ENCODE results near the gene LYZL4.

The LYZL4 gene

DNA sequence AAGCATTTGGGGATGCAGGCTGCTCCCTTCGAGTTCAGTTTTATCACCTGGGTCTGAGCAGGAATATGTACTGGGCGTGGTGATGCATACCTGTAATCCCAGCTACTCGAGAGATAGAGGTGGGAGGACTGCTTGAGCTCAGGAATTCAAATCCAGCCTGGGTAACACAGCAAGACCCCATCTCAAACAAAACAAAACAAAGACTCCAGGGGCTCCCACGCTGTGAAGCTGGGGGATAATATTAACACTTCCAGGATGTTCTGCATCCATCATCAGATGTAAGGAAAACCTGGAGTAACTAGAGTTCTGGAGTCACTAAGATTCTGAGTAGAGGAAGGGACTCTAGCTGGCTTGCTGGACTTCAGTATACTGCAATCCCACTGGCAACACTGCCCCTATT, 40.6 kb downstream of the LYZL4 start:
- DNase-seq = no peak

DNA sequence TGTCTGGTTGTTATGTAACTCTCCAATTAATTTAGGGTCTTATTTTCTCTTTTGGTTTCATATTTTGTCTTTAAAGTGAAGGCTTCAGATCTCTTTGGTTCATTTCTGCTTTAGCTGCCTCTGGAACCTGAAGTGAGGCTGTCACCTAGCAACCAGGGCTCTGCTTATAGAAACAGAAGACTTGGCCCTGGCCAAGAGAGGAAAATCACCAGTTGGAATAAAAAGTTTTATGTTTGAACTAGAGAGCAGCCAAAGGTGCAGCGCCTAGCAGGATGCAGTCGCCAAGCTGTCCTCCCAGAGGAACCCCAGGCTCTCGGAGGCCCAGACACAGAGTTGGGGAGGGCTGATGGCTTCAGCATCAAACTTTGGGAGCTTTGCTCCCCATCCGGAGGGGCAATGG, 41.1 kb downstream of the LYZL4 start:
- no peak for DNase-seq

DNA sequence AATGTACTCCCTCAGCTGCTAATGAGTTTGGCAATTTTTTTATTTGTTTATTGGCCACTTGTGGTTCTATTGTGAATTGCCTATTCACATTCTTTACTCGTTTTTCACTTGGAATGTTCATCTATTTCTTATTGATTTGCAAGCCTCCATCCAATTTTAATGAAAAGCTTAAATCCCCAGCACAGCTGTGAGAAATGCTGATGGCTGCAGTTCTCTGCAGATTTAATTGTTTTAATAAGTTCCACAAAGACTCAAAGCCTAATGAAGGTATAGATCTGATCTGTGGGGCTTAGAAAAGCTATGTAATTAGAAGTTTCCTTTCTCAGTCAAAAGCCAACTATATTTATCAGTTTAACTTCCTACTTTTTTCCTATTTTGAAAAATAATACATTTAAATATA, 41.5 kb downstream of the LYZL4 start:
- no peak for DNase-seq

DNA sequence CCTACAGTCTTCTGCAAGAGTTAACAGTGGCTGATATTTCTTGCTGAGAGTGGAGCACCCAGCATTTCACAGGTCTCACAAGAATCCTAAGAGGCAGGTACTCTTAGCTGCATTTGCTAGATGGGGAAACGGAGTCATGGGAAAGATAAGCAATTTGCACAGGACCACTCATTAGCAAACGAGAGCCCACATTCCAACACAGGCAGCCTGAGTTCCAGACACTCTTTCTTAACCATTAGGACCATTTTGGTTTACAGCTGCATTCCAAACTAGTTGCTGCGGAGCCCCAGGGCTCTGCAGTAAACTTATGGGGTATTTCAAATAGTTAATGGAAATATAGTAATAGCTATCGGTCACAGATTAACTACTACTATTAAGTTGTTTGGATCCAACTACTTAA, 42.5 kb downstream of the LYZL4 start:
- DNase-seq = no peak

DNA sequence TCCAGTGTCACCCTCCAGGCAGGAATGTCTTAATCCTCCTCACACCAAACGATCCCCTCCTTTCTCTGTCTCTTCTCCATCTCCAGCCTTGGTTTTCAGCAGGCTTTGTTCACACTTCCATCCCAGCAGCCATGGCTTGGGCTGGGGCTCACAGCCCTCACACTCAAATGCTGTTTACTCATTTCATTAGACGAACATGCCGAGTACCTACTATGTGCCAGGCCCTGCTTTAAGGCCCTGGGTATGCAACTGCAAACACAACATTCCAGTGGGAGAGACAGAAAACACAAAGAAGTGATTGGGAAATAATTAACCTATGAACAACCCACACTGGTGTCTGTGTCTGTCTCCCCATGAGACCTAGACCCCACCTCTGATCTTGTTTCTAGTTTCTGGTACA, 43.9 kb downstream of the LYZL4 start:
- no peak for DNase-seq

DNA sequence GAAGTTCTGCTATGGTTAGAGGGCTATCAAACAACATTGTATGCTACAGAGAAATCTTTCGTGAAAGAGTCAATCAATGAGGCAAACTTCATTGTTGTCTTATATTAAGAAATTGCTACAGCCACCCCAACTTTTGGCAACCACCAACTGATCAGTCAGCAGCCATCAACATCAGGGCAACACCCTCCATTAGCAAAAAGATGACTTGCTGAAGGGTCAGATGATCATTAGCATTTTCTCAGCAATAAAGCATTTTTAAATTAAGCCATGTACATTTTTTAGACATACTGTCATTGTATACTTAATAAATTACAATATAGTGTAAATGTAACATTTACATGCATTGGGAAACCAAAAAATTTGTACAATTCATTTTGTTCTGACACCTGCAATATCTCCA, 53.1 kb downstream of the LYZL4 start:
- no peak for DNase-seq

DNA sequence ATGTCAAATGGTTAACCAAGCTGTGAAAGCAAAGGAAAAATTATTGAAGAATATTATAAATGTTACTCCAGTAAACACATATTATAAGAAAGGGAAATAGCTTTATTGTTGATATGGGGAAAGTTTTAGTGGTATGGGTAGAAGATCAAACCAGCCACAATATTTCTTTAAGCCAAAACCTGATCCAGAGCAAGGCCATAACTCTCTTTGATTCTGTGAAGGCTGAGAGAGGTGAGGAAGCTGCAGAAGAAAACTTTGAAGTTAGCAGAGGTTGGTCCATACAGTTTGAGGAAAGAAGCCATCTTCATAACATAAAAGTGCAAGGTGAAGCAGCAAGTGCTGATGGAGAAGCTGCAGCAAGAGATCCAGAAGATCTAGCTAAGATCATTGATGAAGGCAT, 54.8 kb downstream of the LYZL4 start:
- DNase-seq = no peak

DNA sequence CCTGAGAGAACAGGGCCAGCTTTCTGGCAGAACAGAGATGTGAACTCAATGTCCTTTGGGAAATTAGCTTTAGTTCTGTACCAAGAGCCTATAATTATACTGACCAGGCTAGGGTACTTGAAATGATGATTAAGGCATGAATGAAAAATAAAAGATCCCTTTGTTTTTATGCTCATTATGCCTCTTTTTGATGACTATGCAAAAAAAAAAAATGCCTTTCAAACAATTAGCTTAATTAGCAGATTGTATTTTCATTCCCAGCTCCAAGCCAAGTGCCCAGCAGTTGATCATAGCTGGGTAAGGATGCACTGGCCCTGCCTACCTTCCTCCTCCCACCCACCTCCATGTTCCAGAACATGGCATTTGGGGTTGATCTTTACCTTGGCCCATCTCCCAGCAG, 56.8 kb downstream of the LYZL4 start:
- no peak for DNase-seq

DNA sequence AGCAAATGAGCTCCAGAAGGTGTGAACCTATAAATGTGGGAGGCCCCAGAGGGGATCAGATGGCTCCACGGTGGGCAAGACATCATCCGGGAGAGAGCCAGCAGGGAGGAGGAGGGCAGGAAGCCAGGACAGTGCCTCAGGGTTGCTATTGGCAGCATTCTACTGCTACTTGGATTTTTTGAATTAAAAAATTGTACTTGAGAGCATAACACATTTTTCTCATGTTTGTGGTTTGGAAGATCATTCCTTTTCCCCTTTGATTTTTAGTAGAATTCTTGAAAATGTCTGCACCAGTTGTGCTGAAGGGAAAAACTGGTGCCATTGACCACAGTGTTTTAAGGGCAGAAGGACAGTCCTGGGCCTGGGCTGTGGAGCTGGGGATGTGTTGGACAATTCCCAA, 59.2 kb downstream of the LYZL4 start:
- DNase-seq = no peak

DNA sequence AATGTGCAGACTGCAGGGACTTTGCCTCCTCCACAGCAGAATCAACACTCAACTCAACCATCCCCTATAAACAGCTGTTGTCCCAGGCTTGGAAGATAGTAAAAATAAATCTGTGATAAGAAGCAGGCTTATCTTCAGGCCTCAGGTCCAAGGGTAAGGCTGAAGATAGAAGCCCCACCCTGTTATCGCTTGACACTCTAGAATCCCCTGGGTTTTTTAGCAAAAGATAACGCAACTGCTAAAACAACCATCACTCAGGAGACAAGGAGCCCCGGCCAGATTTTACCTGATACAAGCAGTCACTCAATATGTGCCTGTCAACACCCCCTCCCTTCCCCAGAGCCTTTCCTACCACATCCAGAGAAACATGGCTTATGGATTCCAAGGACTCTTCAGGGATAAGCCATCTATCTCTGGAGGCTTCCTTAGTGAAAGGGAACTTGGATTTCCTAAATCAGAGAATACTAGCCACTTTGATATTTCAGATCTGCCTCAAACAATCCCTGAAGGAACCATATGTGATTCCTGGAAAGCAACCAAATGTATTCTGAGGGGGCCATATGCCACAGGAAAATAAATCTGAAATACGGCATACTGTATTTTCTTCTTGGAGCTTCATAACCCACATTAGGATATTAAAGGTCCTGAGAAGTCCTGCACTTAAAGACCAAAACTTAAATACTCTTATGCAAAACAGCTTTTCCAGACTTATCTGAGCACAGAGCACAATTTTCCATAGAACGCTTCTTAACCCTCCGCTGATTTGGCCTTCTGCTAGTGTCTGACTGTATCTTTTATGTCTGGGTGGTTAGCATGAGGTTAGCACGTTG, 60.4 kb downstream of the LYZL4 start:
- DNase-seq = no peak

DNA sequence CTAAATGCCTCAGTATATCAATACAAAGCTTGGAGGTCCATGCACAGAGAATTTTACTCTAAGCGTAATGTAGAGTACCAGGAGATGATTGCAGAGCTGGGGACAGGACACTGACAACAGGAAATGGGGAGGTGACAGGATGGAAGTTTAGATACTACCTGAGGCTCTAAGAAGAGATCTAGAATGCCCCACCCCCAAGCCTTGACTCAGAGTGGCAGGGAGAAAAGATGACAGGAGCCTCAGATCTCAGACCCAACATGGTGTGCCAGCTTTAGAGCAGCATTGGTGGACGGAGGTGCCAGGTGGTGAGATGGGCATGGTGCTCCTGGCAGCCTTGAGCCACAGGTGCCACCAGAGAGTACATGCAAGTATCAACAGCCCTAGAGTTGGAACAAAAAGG, 62.5 kb downstream of the LYZL4 start:
- DNase-seq = no peak

Measured in GOT3 (cell line).